Measurements from ENCODE around the gene RAB3IL1.

Gene RAB3IL1

GRCh38 chr11:61905801-61906521, 11.4 kb downstream of the RAB3IL1 start:
- DNase-seq = no peak

GRCh38 chr11:61905067-61905696, 12.2 kb downstream of the RAB3IL1 start:
- DNase-seq = no peak

- DNase-seq = no peak
These were observed 12.8 kb downstream of the RAB3IL1 start for GRCh38 chr11:61904539-61905048.

- DNase-seq = no peak
These were observed 13.5 kb downstream of the RAB3IL1 start for GRCh38 chr11:61903845-61904244.

- no peak for DNase-seq
These were observed 15.1 kb downstream of the RAB3IL1 start for GRCh38 chr11:61902313-61902712.

GRCh38 chr11:61901397-61901796, 16.0 kb downstream of the RAB3IL1 start:
- no peak for DNase-seq

- DNase-seq = no peak
These were observed 17.1 kb downstream of the RAB3IL1 start for GRCh38 chr11:61900251-61900650.

- DNase-seq = peak in 51 of 56 donors; percentile 16 to 88 (median 61)
These were observed 18.1 kb downstream of the RAB3IL1 start for GRCh38 chr11:61899146-61899841.

- DNase-seq = no peak
These were observed 19.2 kb downstream of the RAB3IL1 start for GRCh38 chr11:61898247-61898582.

GRCh38 chr11:61897387-61898246, 19.7 kb downstream of the RAB3IL1 start:
- DNase-seq = peak in 52 of 56 donors; percentile 18 to 90 (median 64)

GRCh38 chr11:61896665-61897386, 20.5 kb downstream of the RAB3IL1 start:
- no peak for DNase-seq

GRCh38 chr11:61895718-61896059, 21.7 kb downstream of the RAB3IL1 start:
- no peak for DNase-seq

GRCh38 chr11:61895046-61895717, 22.2 kb downstream of the RAB3IL1 start:
- DNase-seq = no peak

- DNase-seq = no peak
These were observed 23.4 kb downstream of the RAB3IL1 start for GRCh38 chr11:61893981-61894380.

GRCh38 chr11:61892085-61892370, 25.3 kb downstream of the RAB3IL1 start:
- no peak for DNase-seq

- DNase-seq = peak in 55 of 56 donors; percentile 27 to 92 (median 78)
These were observed 25.9 kb downstream of the RAB3IL1 start, which contains the start of gene FADS3 for GRCh38 chr11:61891331-61892084. Gene FADS3 (minus strand): TSS chr11:61891545. CDS start chr11:61891381, 164 bp downstream.

GRCh38 chr11:61890529-61891330, 26.6 kb downstream of the RAB3IL1 start:
- DNase-seq = peak in 18 of 56 donors; percentile 27 to 74 (median 46)

- DNase-seq = no peak
These were observed 27.5 kb downstream of the RAB3IL1 start for GRCh38 chr11:61889831-61890230.

GRCh38 chr11:61888590-61888989, 28.8 kb downstream of the RAB3IL1 start:
- no peak for DNase-seq

Data from nucleus accumbens (tissue), 56 donors.